ENCODE results near the gene C22orf39.

The C22orf39 gene

GRCh38 chr22:19396934-19397733 lies 50.4 kb downstream of the C22orf39 start:
- DNase-seq, result no peak

- no peak for DNase-seq
Measured at GRCh38 chr22:19396561-19396933, 51.0 kb downstream of the C22orf39 start.

- DNase-seq, result no peak
Measured at GRCh38 chr22:19395276-19395675, 52.2 kb downstream of the C22orf39 start.

- no peak for DNase-seq
Measured at GRCh38 chr22:19394274-19395050, 53.0 kb downstream of the C22orf39 start.

GRCh38 chr22:19393704-19394103 lies 53.8 kb downstream of the C22orf39 start:
- DNase-seq, result no peak

Data from NCI-H2081 (cell line).